HCT116 (cell line): ENCODE data around the gene INPP5B.

Source experiments
- CBX3 ChIP-seq: IDR thresholded peaks from 2 replicates; pipeline ENCODE4 v1.6.1; 2012; ENCODE audit warnings: low read depth
- CEBPB ChIP-seq: IDR thresholded peaks from 2 replicates; pipeline ENCODE4 v1.6.1; 2012; ENCODE audit warnings: low read depth
- CTCF ChIP-seq, 3 experiments: fragments of 200-600 bp in 1 of 3; sonication (generic) in 1 of 3; IDR thresholded peaks in 2 of 3; conservative IDR thresholded peaks in 1 of 3; 2 replicates each; pipeline ENCODE4 v1.5.1; 2012 to 2017; ENCODE audit warnings: low read depth in 2 of 3, low read length in 2 of 3, antibody characterized with exemption in 1 of 3, borderline replicate concordance in 1 of 3, control low read depth in 1 of 3, mild to moderate bottlenecking in 1 of 3, mixed read lengths in 1 of 3, mixed run types in 1 of 3, moderate library complexity in 1 of 3; ENCODE audit not compliant: insufficient read depth in 1 of 3
- EZH2 ChIP-seq: fragments of 200-600 bp; sonication (generic); IDR thresholded peaks from 2 replicates; pipeline ENCODE4 v1.6.1; 2017; ENCODE audit warnings: antibody characterized with exemption, mixed run types
- FOSL1 ChIP-seq: IDR thresholded peaks from 2 replicates; pipeline ENCODE4 v1.6.1; 2012; ENCODE audit warnings: low read depth
- JUND ChIP-seq: IDR thresholded peaks from 2 replicates; pipeline ENCODE4 v1.6.1; 2012
- MAX ChIP-seq: IDR thresholded peaks from 2 replicates; pipeline ENCODE4 v1.6.1; 2012
- POLR2A ChIP-seq: IDR thresholded peaks from 2 replicates; pipeline ENCODE4 v1.7.0; 2011; ENCODE audit warnings: borderline replicate concordance; ENCODE audit not compliant: insufficient read depth, insufficient read length; ENCODE audit errors: extremely low read depth
- POLR2AphosphoS5 ChIP-seq: IDR thresholded peaks from 2 replicates; pipeline ENCODE4 v1.6.1; 2011; ENCODE audit warnings: mild to moderate bottlenecking, low read depth, low read length, moderate library complexity
- RAD21 ChIP-seq: IDR thresholded peaks from 2 replicates; pipeline ENCODE4 v1.6.1; 2012; ENCODE audit warnings: low read depth, mild to moderate bottlenecking
- REST ChIP-seq: IDR thresholded peaks from 2 replicates; pipeline ENCODE4 v1.6.1; 2012; ENCODE audit warnings: low read depth
- SP1 ChIP-seq: IDR thresholded peaks from 2 replicates; pipeline ENCODE4 v1.6.1; 2012; ENCODE audit warnings: low read depth
- YY1 ChIP-seq: IDR thresholded peaks from 2 replicates; pipeline ENCODE4 v1.6.1; 2011; ENCODE audit warnings: low read length, low read depth, moderate library complexity, mild to moderate bottlenecking; ENCODE audit not compliant: insufficient replicate concordance; ENCODE audit errors: extremely low read depth
- TF ChIP-seq, protein P1 (sequence below): IDR thresholded peaks from 2 replicates; pipeline ENCODE4 v1.6.1; 2011; ENCODE audit warnings: mild to moderate bottlenecking, low read length, moderate library complexity; ENCODE audit not compliant: insufficient replicate concordance; ENCODE audit errors: extremely low read depth

DNA sequence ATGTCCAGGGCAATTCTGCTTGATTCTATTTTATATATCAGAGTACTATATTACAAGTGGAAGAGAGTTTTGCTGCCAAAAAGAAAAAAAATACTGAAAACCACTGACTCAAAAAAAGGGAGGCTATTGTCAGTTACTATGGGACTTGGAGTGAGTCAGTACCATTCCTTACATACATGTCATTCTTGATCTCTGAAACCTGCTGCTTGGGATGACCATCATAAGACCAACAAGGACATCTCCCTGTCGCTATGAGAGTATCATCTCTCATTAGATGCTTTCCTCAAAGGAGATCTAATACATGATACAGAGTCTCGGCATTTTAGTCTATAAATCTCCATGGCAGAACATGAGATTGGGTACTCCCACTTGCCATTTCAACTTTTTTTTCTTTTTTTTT, 11.8 kb upstream of the INPP5B start:
- TF ChIP-seq CTCF (IDR thresholded peaks at IDR 0.05 in 2 of 3, conservative IDR thresholded peaks at IDR 0.05 in 1 of 3; ENCODE audit: borderline replicate concordance in 1 of 3, insufficient read depth in 1 of 3, low read depth in 2 of 3, low read length in 2 of 3) (no peak), REST (no peak), SP1 (no peak), POLR2A (no peak), EZH2 (no peak), JUND (no peak), POLR2AphosphoS5 (no peak), FOSL1 (no peak), MAX (no peak), YY1 (no peak), RAD21 (no peak), CEBPB (no peak), CBX3 (no peak)
- TF ChIP-seq, protein P1, sequence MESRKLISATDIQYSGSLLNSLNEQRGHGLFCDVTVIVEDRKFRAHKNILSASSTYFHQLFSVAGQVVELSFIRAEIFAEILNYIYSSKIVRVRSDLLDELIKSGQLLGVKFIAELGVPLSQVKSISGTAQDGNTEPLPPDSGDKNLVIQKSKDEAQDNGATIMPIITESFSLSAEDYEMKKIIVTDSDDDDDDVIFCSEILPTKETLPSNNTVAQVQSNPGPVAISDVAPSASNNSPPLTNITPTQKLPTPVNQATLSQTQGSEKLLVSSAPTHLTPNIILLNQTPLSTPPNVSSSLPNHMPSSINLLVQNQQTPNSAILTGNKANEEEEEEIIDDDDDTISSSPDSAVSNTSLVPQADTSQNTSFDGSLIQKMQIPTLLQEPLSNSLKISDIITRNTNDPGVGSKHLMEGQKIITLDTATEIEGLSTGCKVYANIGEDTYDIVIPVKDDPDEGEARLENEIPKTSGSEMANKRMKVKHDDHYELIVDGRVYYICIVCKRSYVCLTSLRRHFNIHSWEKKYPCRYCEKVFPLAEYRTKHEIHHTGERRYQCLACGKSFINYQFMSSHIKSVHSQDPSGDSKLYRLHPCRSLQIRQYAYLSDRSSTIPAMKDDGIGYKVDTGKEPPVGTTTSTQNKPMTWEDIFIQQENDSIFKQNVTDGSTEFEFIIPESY, result no peak
